Ovary (tissue), 3 donors: ENCODE results near the gene MPIG6B.

Experiments
- EP300 ChIP-seq: sonication (generic); formaldehyde crosslinking; IDR thresholded peaks from one replicate; pipeline ENCODE4 v1.6.1; 2017; ENCODE audit warnings: antibody characterized with exemption
- POLR2A ChIP-seq: fragments of 450-650 bp; IDR thresholded peaks from one replicate; pipeline ENCODE4 v1.6.1; 2017; ENCODE audit warnings: antibody characterized with exemption, mild to moderate bottlenecking, moderate library complexity
- TF ChIP-seq, protein P1 (sequence below), 3 donors: fragments of 450-650 bp in 2 of 3; fragments of 200-600 bp in 1 of 3; IDR thresholded peaks; one replicate each; pipeline versions ENCODE4 v1.5.1 to v1.8.0; 2016 to 2022; ENCODE audit warnings: antibody characterized with exemption in 3 of 3, mild to moderate bottlenecking in 1 of 3
- donor health status: DM: no; HTN: no; CAD: no.

DNA sequence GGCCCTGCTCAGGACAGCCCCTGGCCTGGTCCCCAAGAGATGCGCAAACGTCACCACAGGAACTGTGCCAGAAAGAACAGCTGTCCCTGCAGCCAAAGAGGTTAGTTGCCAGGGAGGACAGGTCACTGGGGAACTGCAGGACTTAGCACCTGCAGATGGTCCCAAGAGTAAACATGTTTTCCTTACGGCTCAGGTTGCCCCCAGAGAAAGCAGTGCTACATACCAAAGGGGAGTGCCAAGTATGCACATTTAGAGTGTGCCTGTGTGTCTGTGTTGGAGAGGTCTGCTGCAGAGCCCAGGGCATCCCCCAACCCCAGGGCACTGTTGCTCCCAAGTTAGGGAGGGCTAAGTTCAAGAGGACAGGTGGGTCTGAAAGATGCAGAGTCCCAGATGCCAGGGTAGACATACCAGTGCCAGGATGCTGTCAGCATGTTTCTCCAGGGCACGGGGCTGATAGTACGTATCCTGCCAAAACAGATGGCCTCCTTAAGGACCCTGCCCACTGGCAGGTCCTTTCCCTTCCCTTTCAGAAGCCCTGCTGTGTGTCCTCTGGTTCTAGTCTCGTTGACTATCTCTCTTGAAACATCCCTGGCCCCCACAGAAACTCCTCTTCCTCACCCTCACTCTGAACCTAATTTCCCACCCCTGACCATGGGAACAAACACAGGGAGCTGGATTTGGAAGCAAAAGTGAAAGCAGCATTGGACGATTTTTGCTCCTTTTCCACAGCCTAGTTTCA is 21.3 kb upstream of the MPIG6B start:
- TF ChIP-seq POLR2A (no peak), EP300 (no peak)
- TF ChIP-seq, protein P1, sequence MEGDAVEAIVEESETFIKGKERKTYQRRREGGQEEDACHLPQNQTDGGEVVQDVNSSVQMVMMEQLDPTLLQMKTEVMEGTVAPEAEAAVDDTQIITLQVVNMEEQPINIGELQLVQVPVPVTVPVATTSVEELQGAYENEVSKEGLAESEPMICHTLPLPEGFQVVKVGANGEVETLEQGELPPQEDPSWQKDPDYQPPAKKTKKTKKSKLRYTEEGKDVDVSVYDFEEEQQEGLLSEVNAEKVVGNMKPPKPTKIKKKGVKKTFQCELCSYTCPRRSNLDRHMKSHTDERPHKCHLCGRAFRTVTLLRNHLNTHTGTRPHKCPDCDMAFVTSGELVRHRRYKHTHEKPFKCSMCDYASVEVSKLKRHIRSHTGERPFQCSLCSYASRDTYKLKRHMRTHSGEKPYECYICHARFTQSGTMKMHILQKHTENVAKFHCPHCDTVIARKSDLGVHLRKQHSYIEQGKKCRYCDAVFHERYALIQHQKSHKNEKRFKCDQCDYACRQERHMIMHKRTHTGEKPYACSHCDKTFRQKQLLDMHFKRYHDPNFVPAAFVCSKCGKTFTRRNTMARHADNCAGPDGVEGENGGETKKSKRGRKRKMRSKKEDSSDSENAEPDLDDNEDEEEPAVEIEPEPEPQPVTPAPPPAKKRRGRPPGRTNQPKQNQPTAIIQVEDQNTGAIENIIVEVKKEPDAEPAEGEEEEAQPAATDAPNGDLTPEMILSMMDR (IDR thresholded peaks at IDR 0.05): no peak
